MCF 10A (cell line): ENCODE data around the gene FAM216B. TPM values are rescaled to one million over a fixed set of nuclear protein-coding genes. Genes with fewer than 3 reads are reported as not detected.

ENCODE experiments used
- BruUV-seq: library from RNA; stranded (reverse); fragments of 400-500 nt; replicated peaks from 2 replicates; lab custom pipeline; 2021; lab: Mats Ljungman, UMichigan
- CTCF ChIA-PET: fragments of 300-600 bp; sonication (Branson Sonifier 250); formaldehyde crosslinking; extraction: SDS; loops from one replicate; lab custom pipeline; 2021; ENCODE audit warnings: antibody characterized with exemption, inconsistent platforms; lab: Yijun Ruan, JAX
- POLR2A ChIA-PET: fragments of 300-600, 350-650 bp; sonication (Branson Sonifier 250); formaldehyde crosslinking; extraction: SDS; loops from one replicate; lab custom pipeline; 2020; ENCODE audit warnings: antibody characterized with exemption, inconsistent platforms; lab: Yijun Ruan, JAX
- DNase-seq: peaks from one replicate; pipeline ENCODE4 v3.0.0-alpha.2; 2018; ENCODE audit not compliant: unreplicated experiment
- H3K27ac Mint-ChIP-seq: one replicate; pipeline ENCODE4 v1.8.0; 2022; ENCODE audit warnings: mild to moderate bottlenecking, low read depth, mixed read lengths; ENCODE audit not compliant: unreplicated experiment
- H3K27me3 Mint-ChIP-seq: one replicate; pipeline ENCODE4 v1.8.0; 2022; ENCODE audit warnings: mixed read lengths; ENCODE audit not compliant: insufficient read depth, unreplicated experiment
- H3K36me3 Mint-ChIP-seq: one replicate; pipeline ENCODE4 v1.8.0; 2022; ENCODE audit warnings: mild to moderate bottlenecking, moderate library complexity, mixed read lengths; ENCODE audit not compliant: insufficient read depth, unreplicated experiment
- H3K4me1 Mint-ChIP-seq: one replicate; pipeline ENCODE4 v1.8.0; 2022; ENCODE audit warnings: mixed read lengths; ENCODE audit not compliant: insufficient read depth, unreplicated experiment
- H3K4me3 Mint-ChIP-seq: one replicate; pipeline ENCODE4 v1.8.0; 2022; ENCODE audit warnings: mild to moderate bottlenecking, moderate library complexity, mixed read lengths; ENCODE audit not compliant: unreplicated experiment
- H3K9me3 Mint-ChIP-seq: one replicate; pipeline ENCODE4 v1.8.0; 2022; ENCODE audit warnings: mixed read lengths; ENCODE audit not compliant: unreplicated experiment
- CTCF ChIP-seq: fragments of 200-600 bp; IDR thresholded peaks from one replicate; pipeline ENCODE4 v1.8.0; 2022; ENCODE audit warnings: antibody characterized with exemption, mild to moderate bottlenecking; ENCODE audit not compliant: unreplicated experiment
- intact Hi-C: fragments of 100-400 bp; cut with micrococcal nuclease; formaldehyde crosslinking; loops from 2 replicates; pipeline ENCODE4 v1.14.1; 2022
- total RNA-seq: library from RNA; stranded (reverse); gene quantifications from 2 replicates; pipeline ENCODE4 v1.2.3, GENCODE V29; 2022

FAM216B gene
- total RNA-seq, 1 experiment from 2014 or later = not detected

DNA sequence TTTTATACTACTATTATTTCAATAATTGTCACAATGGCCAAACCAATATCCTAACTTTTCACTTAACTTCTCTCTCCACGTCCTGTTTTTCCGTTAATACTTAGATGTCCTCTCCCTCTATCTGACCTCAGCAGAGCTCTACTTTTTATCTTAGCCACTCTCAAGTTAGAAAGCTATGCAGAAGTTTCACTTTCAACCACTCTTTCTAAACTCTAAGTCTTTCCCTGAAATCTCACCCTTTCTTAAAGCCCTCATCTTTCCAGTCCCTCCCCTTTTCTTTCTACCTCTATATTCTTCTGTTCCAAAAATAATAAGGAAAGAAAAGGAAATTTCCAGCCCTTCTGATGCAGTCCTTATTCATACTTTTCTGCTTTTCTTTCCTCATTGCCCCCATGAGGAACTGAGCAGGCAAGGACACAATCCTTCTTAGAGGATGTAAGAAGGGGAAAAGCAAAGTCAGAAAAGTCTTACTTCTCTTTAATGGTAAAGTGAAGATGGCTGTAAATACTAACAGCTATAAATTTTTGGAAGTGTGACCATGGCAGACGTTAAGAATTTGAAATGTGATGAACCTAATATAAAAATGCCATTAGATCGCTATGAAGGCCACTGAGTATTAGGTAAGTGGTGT, 23.0 kb downstream of the FAM216B start:
- intact Hi-C loops = no loop called here
- CTCF ChIA-PET = no interaction called here
- Mint-ChIP-seq H3K4me1 (no peaks in the 10 kb centered on the region), H3K9me3 (no peaks in the 10 kb centered on the region), H3K4me3 (no peak overlapping the region), H3K27me3 (no peaks in the 10 kb centered on the region), H3K27ac (no peak overlapping the region), H3K36me3 (no peaks in the 10 kb centered on the region)
- no peak for DNase-seq
- no TSS peak for BruUV-seq
- POLR2A ChIA-PET = interaction anchor here (0.6 to 0.7 kb wide), 2 partner anchors 21 to 29 kb away, joined by 3 to 4 read pairs; no protein-coding TSS in a partner anchor
- TF ChIP-seq CTCF = no peak

DNA sequence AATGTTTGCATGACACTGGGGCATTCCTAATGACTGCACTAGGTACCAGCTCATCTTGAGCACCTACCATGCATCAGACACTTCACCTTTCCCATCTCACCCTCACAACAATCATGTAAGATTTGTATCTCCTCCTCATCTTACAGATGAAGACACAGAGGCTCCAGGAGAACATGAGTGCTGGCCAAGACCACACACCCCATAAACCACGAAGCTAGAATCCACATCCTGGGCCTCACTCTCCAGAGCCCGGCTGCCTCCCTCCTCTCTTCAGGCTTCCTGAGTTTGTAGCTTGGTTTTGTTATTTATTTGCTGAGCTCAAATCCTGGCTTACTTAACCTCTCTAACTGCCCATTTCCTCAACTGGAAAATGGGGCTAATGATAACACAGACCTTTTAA, 25.9 kb downstream of the FAM216B start:
- CTCF ChIA-PET = interaction anchor here (0.6 kb wide), 2 partner anchors 71 to 73 kb away, joined by 3 to 5 read pairs; no protein-coding TSS in a partner anchor
- TF ChIP-seq CTCF = no peak

DNA sequence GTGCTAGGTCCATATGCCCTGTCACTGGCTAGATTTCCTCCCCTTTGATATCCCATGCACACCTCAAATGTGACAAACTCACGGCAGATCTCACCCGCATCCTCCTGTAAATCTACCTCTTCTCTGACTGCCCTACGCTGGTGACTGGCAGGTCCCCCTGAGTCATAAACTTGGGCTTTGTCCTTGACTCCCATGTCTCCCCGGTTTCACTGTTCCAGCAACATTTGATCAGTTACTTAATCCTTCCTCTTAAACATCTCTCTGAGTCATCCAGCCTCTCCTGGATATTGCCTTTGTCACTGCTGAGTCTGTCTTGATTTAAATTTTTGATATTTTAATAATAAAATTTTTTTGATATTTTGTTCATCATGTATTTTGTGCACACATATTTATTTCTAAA, 26.5 kb downstream of the FAM216B start:
- POLR2A ChIA-PET = interaction anchor here (0.9 kb wide), 1 partner anchor 9 kb away, joined by 3 read pairs; no protein-coding TSS in a partner anchor
- H3K4me3 Mint-ChIP-seq = no peak overlapping the region
- no TSS peak for BruUV-seq

More for the DNA sequence above, 25.9 kb downstream of the FAM216B start:
- H3K9me3 Mint-ChIP-seq = no peaks in the 10 kb centered on the region
- no TSS peak for BruUV-seq
- DNase-seq = no peak
- no peak overlapping the region for H3K27ac Mint-ChIP-seq
- H3K36me3 Mint-ChIP-seq = no peaks in the 10 kb centered on the region
- H3K4me3 Mint-ChIP-seq = no peak overlapping the region
- POLR2A ChIA-PET = interaction anchor here (0.9 to 1.3 kb wide), 2 partner anchors 8 to 13 kb away, joined by 3 to 4 read pairs; no protein-coding TSS in a partner anchor
- H3K4me1 Mint-ChIP-seq = no peaks in the 10 kb centered on the region
- no peaks in the 10 kb centered on the region for H3K27me3 Mint-ChIP-seq
- intact Hi-C loops = no loop called here

More for the DNA sequence above, 26.5 kb downstream of the FAM216B start:
- intact Hi-C loops = no loop called here
- CTCF ChIA-PET = interaction anchor here (0.6 kb wide), 1 partner anchor 72 kb away, joined by 3 read pairs; no protein-coding TSS in a partner anchor
- H3K9me3 Mint-ChIP-seq = no peaks in the 10 kb centered on the region
- peak; percentile 84 for DNase-seq
- H3K4me1 Mint-ChIP-seq = no peaks in the 10 kb centered on the region
- no peak for TF ChIP-seq CTCF
- H3K27me3 Mint-ChIP-seq = no peaks in the 10 kb centered on the region
- H3K36me3 Mint-ChIP-seq = no peaks in the 10 kb centered on the region
- H3K27ac Mint-ChIP-seq = no peak overlapping the region
